ENCODE data around the gene ZNF724. TPM values are rescaled to one million over a fixed set of nuclear protein-coding genes. Genes with fewer than 3 reads are reported as not detected.
"Not testable (repeated sequence)": the region's sequence is repeated elsewhere in the genome, so short reads cannot be mapped to it uniquely, and the experiment has no call there.

Gene ZNF724
- polyA plus RNA-seq = 1 to 10 TPM in 2 of 4 donors, under 1 TPM in 1, not detected in 1; 0.27 to 3.3 (median 1.1) TPM
- long read RNA-seq, donor 1 = 0 reads
- long read RNA-seq, donor 2 = 0 reads
- long read RNA-seq, donor 3, partial matches to known transcripts = 0 of 1 reads
- long read RNA-seq, donor 3, other reads (novel, unspliced or antisense) = 0 of 1 reads
- long read RNA-seq, donor 4 = 0 reads
- long read RNA-seq, donor 5 = 0 reads
- long read RNA-seq, donor 6 = 0 reads
- long read RNA-seq, donor 7, partial matches to known transcripts = 0 of 1 reads
- long read RNA-seq, donor 7, other reads (novel, unspliced or antisense) = 0 of 1 reads
- long read RNA-seq, donor 8 = 0 reads
- long read RNA-seq, donor 9 = 0 reads
- long read RNA-seq, donor 10, partial matches to known transcripts = 0 of 1 reads
- long read RNA-seq, donor 10, other reads (novel, unspliced or antisense) = 0 of 1 reads

DNA sequence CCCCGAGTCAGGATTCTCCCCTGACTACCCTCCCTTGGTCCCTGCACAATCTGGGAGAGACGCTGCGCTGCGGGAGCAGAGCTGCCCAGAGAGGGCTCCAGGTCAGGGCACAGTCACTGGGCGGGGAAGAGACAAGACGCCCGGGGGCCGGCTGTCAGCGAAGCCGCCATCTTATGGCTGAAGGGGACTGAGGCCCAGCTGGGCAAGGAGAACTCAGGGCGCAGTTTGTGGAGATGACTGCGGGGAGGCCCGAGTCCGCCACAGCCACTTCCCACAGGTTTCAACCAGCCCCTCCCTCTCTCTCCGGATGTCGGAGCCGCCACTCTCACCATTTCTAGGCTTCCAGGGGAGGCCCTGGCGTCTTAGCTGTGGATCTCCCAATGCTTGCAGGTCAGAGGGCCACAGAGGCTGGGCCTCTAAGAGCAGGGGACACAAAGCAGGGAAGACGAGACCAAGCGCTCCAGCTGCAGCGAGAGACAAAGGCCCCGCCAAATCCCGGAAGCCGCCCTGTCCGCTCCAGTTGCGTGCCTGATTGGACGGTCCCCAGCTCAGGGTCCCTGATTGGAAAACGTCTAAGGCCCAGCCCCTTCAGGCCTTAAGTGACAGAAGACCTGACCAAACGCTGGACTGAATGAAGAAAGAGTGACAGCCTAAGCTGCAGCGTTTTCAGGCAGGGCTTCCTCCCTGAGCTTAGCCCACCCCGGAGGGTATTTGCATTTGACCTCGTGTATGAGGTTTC, at the start of gene ZNF724:
Gene ZNF724, minus strand, starts transcription at position 484 of the 739 bp plus-strand sequence. Its CDS starts 152 bp downstream, at position 332.
- FAIRE-seq = peak; percentile 51
- peak within 1 kb of the TSS; percentile 72 to 80 (median 78) for H3K4me3 ChIP-seq (ENCODE audit: low read depth in 1 of 3, low read length in 3 of 3)
- 0% methylated on average over 32 of the region's 32 CpGs for WGBS, 3 donors

DNA sequence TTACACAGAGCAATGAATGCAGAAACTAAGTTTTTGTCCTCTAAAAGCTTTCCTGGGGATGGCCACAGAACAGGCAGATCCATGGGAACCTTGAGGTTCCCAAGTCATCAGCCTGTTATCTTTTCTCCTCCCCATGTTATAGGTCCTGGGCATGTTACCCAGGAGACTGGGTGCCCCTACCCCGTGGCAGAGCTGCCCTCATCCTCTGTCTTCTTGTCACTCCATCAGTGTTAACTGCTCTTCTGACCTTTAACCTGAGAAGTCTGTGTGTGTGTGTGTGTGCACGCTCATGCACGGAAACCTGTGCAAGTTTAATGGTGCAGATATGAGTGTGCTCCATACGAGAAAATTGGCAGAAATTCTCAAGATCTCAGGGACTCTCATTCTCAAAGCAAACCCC, 43.9 kb upstream of the ZNF724 start:
- Histone ChIP-seq H3K4me1 (ENCODE audit: control insufficient read depth in 3 of 3, insufficient read depth in 2 of 3, low read depth in 1 of 3, low read length in 2 of 3) (no peaks in the 10 kb centered on the region), H3K36me3 (ENCODE audit: control insufficient read depth in 3 of 3, insufficient read depth in 2 of 3, low read depth in 1 of 3, low read length in 3 of 3) (no peaks in the 10 kb centered on the region), H3K9me3 (ENCODE audit: control insufficient read depth in 2 of 2, insufficient read depth in 1 of 2, low read depth in 1 of 2, low read length in 1 of 2) (no peaks in the 10 kb centered on the region), H3K27me3 (ENCODE audit: control insufficient read depth in 3 of 3, insufficient read depth in 3 of 3, low read length in 3 of 3) (no peaks in the 10 kb centered on the region), H3K27ac (ENCODE audit: low read depth in 1 of 3, low read length in 2 of 3) (no peak overlapping the region), H3K4me3 (ENCODE audit: low read depth in 1 of 3, low read length in 3 of 3) (no peak overlapping the region)
- FAIRE-seq (no peak), DNase-seq (no peak)
- 68 to 75% (median 73%) methylated on average over 4 of the region's 4 CpGs for WGBS, 3 donors

More for the DNA sequence above, at the start of gene ZNF724:
- no peaks in the 10 kb centered on the region for H3K27me3 ChIP-seq (ENCODE audit: control insufficient read depth in 3 of 3, insufficient read depth in 3 of 3, low read length in 3 of 3)
- H3K4me1 ChIP-seq (ENCODE audit: control insufficient read depth in 3 of 3, insufficient read depth in 2 of 3, low read depth in 1 of 3, low read length in 2 of 3) = no peaks in the 10 kb centered on the region
- peaks cover 0 to 5% of the 10 kb centered on the region in 2 donors for H3K9me3 ChIP-seq (ENCODE audit: control insufficient read depth in 2 of 2, insufficient read depth in 1 of 2, low read depth in 1 of 2, low read length in 1 of 2)
- peaks cover 0 to 3% (median 2%) of the 10 kb centered on the region in 3 donors for H3K36me3 ChIP-seq (ENCODE audit: control insufficient read depth in 3 of 3, insufficient read depth in 2 of 3, low read depth in 1 of 3, low read length in 3 of 3)
- peak; percentile 96 to 98 for DNase-seq
- peak within 1 kb of the TSS; percentile 75 to 82 (median 81) for H3K27ac ChIP-seq (ENCODE audit: low read depth in 1 of 3, low read length in 2 of 3)

DNA sequence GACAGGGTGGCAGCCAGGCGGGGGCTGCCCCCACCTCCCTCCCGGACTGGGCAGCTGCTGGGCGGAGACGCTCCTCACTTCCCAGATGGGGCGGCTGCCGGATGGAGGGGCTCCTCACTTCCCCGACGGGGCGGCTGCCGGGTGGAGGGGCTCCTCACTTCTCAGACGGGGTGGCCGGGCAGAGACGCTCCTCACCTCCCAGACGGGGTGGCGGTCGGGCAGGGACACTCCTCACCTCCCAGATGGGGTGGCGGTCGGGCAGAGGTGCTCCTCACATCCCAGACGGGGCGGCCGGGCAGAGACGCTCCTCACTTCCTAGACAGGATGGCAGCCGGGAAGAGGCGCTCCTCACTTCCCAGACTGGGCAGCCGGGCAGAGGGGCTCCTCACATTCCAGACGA, 39.8 kb upstream of the ZNF724 start:
- not testable (repeated sequence) for H3K4me3 ChIP-seq (ENCODE audit: low read depth in 1 of 3, low read length in 3 of 3); H3K27ac ChIP-seq (ENCODE audit: low read depth in 1 of 3, low read length in 2 of 3); H3K4me1 ChIP-seq (ENCODE audit: control insufficient read depth in 3 of 3, insufficient read depth in 2 of 3, low read depth in 1 of 3, low read length in 2 of 3); DNase-seq; H3K9me3 ChIP-seq (ENCODE audit: control insufficient read depth in 2 of 2, insufficient read depth in 1 of 2, low read depth in 1 of 2, low read length in 1 of 2); H3K27me3 ChIP-seq (ENCODE audit: control insufficient read depth in 3 of 3, insufficient read depth in 3 of 3, low read length in 3 of 3); H3K36me3 ChIP-seq (ENCODE audit: control insufficient read depth in 3 of 3, insufficient read depth in 2 of 3, low read depth in 1 of 3, low read length in 3 of 3); FAIRE-seq
- WGBS, 3 donors = 96 to 97% (median 97%) methylated on average over 26 of the region's 26 CpGs

DNA sequence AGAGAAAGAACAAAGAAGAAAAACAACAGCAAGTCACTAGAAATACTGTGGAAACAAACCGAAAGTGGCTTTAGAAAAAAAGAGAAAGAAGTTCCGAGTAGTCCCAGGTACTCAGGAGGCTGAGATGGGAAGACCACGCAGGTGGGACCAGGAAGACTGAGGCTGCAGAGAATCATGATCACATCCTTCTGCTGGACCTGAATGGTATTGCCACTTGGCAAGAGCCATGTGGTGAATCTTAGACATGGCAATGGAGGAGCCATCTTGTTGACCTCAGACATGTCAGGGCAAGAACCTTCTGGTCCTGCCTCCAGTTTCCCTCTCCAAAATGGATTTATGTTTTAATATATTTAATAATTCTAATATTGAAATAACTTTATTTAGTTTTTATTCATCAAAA, 37.4 kb upstream of the ZNF724 start:
- H3K27me3 ChIP-seq (ENCODE audit: control insufficient read depth in 3 of 3, insufficient read depth in 3 of 3, low read length in 3 of 3) = no peaks in the 10 kb centered on the region
- no peak overlapping the region for H3K4me3 ChIP-seq (ENCODE audit: low read depth in 1 of 3, low read length in 3 of 3)
- DNase-seq (no peak), FAIRE-seq (no peak)
- WGBS, 3 donors = 84 to 95% (median 88%) methylated on average over 3 of the region's 3 CpGs
- no peak overlapping the region for H3K27ac ChIP-seq (ENCODE audit: low read depth in 1 of 3, low read length in 2 of 3)
- H3K36me3 ChIP-seq (ENCODE audit: control insufficient read depth in 3 of 3, insufficient read depth in 2 of 3, low read depth in 1 of 3, low read length in 3 of 3) = no peaks in the 10 kb centered on the region
- H3K4me1 ChIP-seq (ENCODE audit: control insufficient read depth in 3 of 3, insufficient read depth in 2 of 3, low read depth in 1 of 3, low read length in 2 of 3) = no peaks in the 10 kb centered on the region
- peaks cover 0 to 8% of the 10 kb centered on the region in 2 donors for H3K9me3 ChIP-seq (ENCODE audit: control insufficient read depth in 2 of 2, insufficient read depth in 1 of 2, low read depth in 1 of 2, low read length in 1 of 2)

DNA sequence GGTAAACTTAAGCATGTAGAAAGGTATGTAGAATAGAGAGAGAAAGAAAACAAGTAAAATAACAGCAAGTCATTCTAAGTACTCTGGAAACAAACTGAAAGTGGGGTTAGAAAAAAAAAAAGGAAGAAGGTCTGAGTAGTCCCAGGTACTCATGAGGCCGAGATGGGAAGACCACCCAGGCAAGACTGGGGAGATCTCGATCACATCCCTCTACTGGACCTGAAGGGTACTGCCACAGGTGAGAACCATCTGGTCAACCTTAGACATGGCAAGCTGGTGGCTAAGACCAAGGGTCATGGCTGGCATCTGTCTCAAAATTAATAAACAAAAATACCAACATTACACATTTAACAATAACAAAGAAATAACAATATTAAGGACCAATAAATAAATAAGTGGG, 36.3 kb upstream of the ZNF724 start:
- DNase-seq (no peak), FAIRE-seq (no peak)
- H3K4me3 ChIP-seq (ENCODE audit: low read depth in 1 of 3, low read length in 3 of 3) = no peak overlapping the region
- peaks cover 0 to 8% of the 10 kb centered on the region in 2 donors for H3K9me3 ChIP-seq (ENCODE audit: control insufficient read depth in 2 of 2, insufficient read depth in 1 of 2, low read depth in 1 of 2, low read length in 1 of 2)
- no peaks in the 10 kb centered on the region for H3K36me3 ChIP-seq (ENCODE audit: control insufficient read depth in 3 of 3, insufficient read depth in 2 of 3, low read depth in 1 of 3, low read length in 3 of 3)
- H3K27ac ChIP-seq (ENCODE audit: low read depth in 1 of 3, low read length in 2 of 3) = no peak overlapping the region
- 50 to 69% (median 60%) methylated on average over 2 of the region's 2 CpGs for WGBS, 3 donors
- no peaks in the 10 kb centered on the region for H3K27me3 ChIP-seq (ENCODE audit: control insufficient read depth in 3 of 3, insufficient read depth in 3 of 3, low read length in 3 of 3)
- H3K4me1 ChIP-seq (ENCODE audit: control insufficient read depth in 3 of 3, insufficient read depth in 2 of 3, low read depth in 1 of 3, low read length in 2 of 3) = no peaks in the 10 kb centered on the region

DNA sequence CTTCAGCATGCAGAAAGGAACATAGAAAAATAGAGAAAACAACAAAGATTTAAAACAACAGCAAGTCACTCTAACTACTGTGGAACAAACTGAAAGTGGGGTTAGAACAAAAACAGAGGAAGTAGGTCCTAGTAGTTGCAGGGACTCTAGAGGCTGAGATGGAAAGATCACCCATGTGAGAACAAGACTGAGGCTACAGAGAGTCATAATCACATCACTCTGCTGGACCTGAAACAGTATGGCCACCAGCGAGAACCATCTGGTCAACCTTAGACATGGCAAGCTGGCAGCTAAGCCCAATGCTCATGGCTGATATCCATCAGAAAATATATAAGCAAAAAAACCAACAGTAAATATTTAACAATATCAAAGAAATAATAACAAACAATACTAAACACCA, 35.8 kb upstream of the ZNF724 start:
- no peak for FAIRE-seq

DNA sequence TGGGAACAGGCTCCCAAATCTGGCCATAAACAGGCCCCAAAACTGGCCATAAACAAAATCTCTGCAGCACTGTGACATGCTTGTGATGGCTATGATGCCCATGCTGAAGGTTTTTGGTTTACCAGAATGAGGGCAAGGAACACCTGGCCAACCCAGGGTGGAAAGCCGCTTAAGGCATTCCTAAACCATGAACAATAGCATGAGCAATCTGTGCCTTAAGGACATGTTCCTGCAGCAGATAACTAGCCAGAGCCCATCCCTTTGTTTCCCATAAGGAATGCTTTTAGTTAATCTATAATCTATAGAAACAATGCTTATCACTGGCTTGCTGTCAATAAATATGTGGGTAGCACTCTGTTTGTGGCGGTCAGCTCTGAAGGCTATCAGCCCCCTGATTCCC, 35.1 kb upstream of the ZNF724 start:
- H3K27me3 ChIP-seq (ENCODE audit: control insufficient read depth in 3 of 3, insufficient read depth in 3 of 3, low read length in 3 of 3); H3K36me3 ChIP-seq (ENCODE audit: control insufficient read depth in 3 of 3, insufficient read depth in 2 of 3, low read depth in 1 of 3, low read length in 3 of 3); H3K4me3 ChIP-seq (ENCODE audit: low read depth in 1 of 3, low read length in 3 of 3); H3K9me3 ChIP-seq (ENCODE audit: control insufficient read depth in 2 of 2, insufficient read depth in 1 of 2, low read depth in 1 of 2, low read length in 1 of 2); FAIRE-seq; DNase-seq; H3K27ac ChIP-seq (ENCODE audit: low read depth in 1 of 3, low read length in 2 of 3); H3K4me1 ChIP-seq (ENCODE audit: control insufficient read depth in 3 of 3, insufficient read depth in 2 of 3, low read depth in 1 of 3, low read length in 2 of 3): not testable (repeated sequence)
- 73 to 87% (median 83%) methylated on average over 2 of the region's 2 CpGs for WGBS, 3 donors

More for the DNA sequence above, 35.8 kb upstream of the ZNF724 start:
- Histone ChIP-seq H3K4me3 (ENCODE audit: low read depth in 1 of 3, low read length in 3 of 3) (no peak overlapping the region), H3K9me3 (ENCODE audit: control insufficient read depth in 2 of 2, insufficient read depth in 1 of 2, low read depth in 1 of 2, low read length in 1 of 2) (peaks cover 0 to 8% of the 10 kb centered on the region in 2 donors), H3K4me1 (ENCODE audit: control insufficient read depth in 3 of 3, insufficient read depth in 2 of 3, low read depth in 1 of 3, low read length in 2 of 3) (no peaks in the 10 kb centered on the region), H3K27ac (ENCODE audit: low read depth in 1 of 3, low read length in 2 of 3) (no peak overlapping the region), H3K36me3 (ENCODE audit: control insufficient read depth in 3 of 3, insufficient read depth in 2 of 3, low read depth in 1 of 3, low read length in 3 of 3) (no peaks in the 10 kb centered on the region), H3K27me3 (ENCODE audit: control insufficient read depth in 3 of 3, insufficient read depth in 3 of 3, low read length in 3 of 3) (no peaks in the 10 kb centered on the region)
- WGBS, 3 donors = 100% methylated on average over 1 of the region's 1 CpG
- DNase-seq = no peak

DNA sequence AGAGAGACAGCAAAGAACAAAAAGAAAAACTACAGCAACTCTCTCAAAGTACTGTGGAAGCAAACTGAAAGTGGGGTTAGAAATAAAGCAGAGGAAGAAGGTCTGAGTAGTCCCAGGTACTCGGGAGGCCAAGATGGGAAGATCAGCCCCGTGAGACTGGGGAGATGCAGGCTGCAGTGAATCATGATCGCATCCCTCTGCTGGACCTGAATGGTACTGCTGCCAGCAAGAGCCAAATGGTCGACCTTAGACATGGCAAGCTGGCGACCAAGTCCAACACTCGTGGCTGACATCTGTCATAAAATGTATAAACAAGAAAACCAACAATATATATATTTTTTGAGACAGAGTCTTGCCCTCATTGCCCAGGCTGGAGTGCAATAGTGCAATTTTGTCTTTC, 33.7 kb upstream of the ZNF724 start:
- no peaks in the 10 kb centered on the region for H3K27me3 ChIP-seq (ENCODE audit: control insufficient read depth in 3 of 3, insufficient read depth in 3 of 3, low read length in 3 of 3)
- H3K27ac ChIP-seq (ENCODE audit: low read depth in 1 of 3, low read length in 2 of 3) = no peak overlapping the region
- H3K36me3 ChIP-seq (ENCODE audit: control insufficient read depth in 3 of 3, insufficient read depth in 2 of 3, low read depth in 1 of 3, low read length in 3 of 3) = no peaks in the 10 kb centered on the region
- FAIRE-seq (no peak), DNase-seq (peak; percentile 54 to 55)
- no peak overlapping the region for H3K4me3 ChIP-seq (ENCODE audit: low read depth in 1 of 3, low read length in 3 of 3)
- H3K9me3 ChIP-seq (ENCODE audit: control insufficient read depth in 2 of 2, insufficient read depth in 1 of 2, low read depth in 1 of 2, low read length in 1 of 2) = peaks cover 0 to 8% of the 10 kb centered on the region in 2 donors
- whole genome bisulfite sequencing, 3 donors = 12 to 22% (median 22%) methylated on average over 6 of the region's 6 CpGs
- no peaks in the 10 kb centered on the region for H3K4me1 ChIP-seq (ENCODE audit: control insufficient read depth in 3 of 3, insufficient read depth in 2 of 3, low read depth in 1 of 3, low read length in 2 of 3)
